GM23338 (cell line): Measurements from ENCODE around the gene UGT2B11.

ENCODE experiments used
- CTCF ChIP-seq, 2 experiments: fragments of 200-600 bp in 1 of 2; sonication (generic) in 1 of 2; conservative IDR thresholded peaks; 2 replicates each; pipeline versions ENCODE4 v1.5.1 to v1.6.1; 2016 to 2017; ENCODE audit warnings: antibody characterized with exemption in 2 of 2, low read depth in 2 of 2, mild to moderate bottlenecking in 2 of 2, moderate library complexity in 1 of 2
- EZH2 ChIP-seq: fragments of 200-600 bp; sonication (generic); IDR thresholded peaks from one replicate; pipeline ENCODE4 v1.8.0; 2017; ENCODE audit warnings: antibody characterized with exemption, mild to moderate bottlenecking, low read depth; ENCODE audit not compliant: unreplicated experiment
- EZH2phosphoT487 ChIP-seq: fragments of 200-600 bp; sonication (generic); IDR thresholded peaks from one replicate; pipeline ENCODE4 v1.8.1; 2018; ENCODE audit warnings: antibody characterized with exemption; ENCODE audit not compliant: unreplicated experiment
- NANOG ChIP-seq: IDR thresholded peaks from 2 replicates; pipeline ENCODE4 v1.6.1; 2016; ENCODE audit warnings: antibody characterized with exemption, borderline replicate concordance
- POLR2AphosphoS5 ChIP-seq: IDR thresholded peaks from 2 replicates; pipeline ENCODE4 v1.6.1; 2016; ENCODE audit warnings: antibody characterized with exemption, low read depth
- REST ChIP-seq: IDR thresholded peaks from one replicate; pipeline ENCODE4 v1.6.1; 2018; ENCODE audit warnings: antibody characterized with exemption; ENCODE audit not compliant: unreplicated experiment
- STAT1 ChIP-seq: IDR thresholded peaks from one replicate; pipeline ENCODE4 v1.6.1; 2016; ENCODE audit warnings: antibody characterized with exemption; ENCODE audit not compliant: unreplicated experiment
- ZNF114 ChIP-seq: fragments of 250-450 bp; sonication (Bioruptor Pico); IDR thresholded peaks from 2 replicates; pipeline ENCODE4 v1.5.0; 2020; ENCODE audit warnings: mild to moderate bottlenecking, moderate library complexity
- ZNF331 ChIP-seq: fragments of 250-450 bp; sonication (Bioruptor Pico); IDR thresholded peaks from 2 replicates; pipeline ENCODE4 v1.5.0; 2020; ENCODE audit warnings: low read depth, mild to moderate bottlenecking, moderate library complexity
- TF ChIP-seq, protein P1 (sequence below): IDR thresholded peaks from 2 replicates; pipeline ENCODE4 v1.6.1; 2016; ENCODE audit warnings: antibody characterized with exemption

- no peak for TF ChIP-seq CTCF (conservative IDR thresholded peaks at IDR 0.05; ENCODE audit: low read depth in 2 of 2)
- TF ChIP-seq EZH2, result no peak
- TF ChIP-seq, protein P1, sequence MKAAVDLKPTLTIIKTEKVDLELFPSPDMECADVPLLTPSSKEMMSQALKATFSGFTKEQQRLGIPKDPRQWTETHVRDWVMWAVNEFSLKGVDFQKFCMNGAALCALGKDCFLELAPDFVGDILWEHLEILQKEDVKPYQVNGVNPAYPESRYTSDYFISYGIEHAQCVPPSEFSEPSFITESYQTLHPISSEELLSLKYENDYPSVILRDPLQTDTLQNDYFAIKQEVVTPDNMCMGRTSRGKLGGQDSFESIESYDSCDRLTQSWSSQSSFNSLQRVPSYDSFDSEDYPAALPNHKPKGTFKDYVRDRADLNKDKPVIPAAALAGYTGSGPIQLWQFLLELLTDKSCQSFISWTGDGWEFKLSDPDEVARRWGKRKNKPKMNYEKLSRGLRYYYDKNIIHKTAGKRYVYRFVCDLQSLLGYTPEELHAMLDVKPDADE, result no peak
- no peak for TF ChIP-seq EZH2phosphoT487
- TF ChIP-seq POLR2AphosphoS5, result no peak
- no peak for TF ChIP-seq ZNF331 (CRISPR knock-in tag)
- no peak for TF ChIP-seq REST
- TF ChIP-seq NANOG, result no peak
- no peak for TF ChIP-seq STAT1
- TF ChIP-seq ZNF114 (CRISPR knock-in tag), result no peak
Measured at GRCh38 chr4:69239092-69239491, 24.5 kb upstream of the UGT2B11 start.
